ENCODE measurements around the gene NAALADL1.

Gene NAALADL1

DNA sequence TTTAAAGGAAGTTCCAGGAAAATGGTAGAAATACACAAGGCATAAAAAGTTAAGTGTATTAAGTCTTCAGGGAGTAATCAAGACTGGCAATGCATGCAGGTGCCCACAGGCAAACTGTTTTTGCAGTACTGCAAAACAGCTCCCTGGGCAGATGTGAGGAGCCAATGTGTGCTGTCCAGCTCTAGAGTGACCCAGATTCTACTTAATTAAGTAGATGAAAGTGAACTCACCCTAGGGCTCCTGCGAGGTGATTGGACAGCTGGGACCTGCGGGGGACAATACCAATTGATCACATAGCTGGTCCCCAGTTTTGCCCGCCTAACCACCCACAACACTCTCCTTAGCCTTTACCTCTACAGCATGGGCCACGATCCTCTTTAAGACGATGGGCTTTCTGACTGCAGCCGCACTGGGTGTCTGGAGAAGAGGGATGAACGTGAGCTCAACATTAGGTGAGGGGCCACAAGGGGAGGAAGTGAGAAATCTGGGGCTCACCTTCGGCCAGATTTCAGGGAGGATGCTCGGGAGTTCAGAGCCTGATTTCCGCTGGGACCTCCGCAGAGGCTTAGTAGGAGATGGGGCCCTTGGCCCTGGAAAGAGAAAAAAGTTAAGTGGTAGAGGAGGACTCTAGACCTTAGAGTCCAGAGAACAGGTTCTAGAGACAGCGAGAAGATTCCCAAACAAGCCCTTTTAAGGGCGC is 24.9 kb upstream of the NAALADL1 start:
- no peak for DNase-seq

DNA sequence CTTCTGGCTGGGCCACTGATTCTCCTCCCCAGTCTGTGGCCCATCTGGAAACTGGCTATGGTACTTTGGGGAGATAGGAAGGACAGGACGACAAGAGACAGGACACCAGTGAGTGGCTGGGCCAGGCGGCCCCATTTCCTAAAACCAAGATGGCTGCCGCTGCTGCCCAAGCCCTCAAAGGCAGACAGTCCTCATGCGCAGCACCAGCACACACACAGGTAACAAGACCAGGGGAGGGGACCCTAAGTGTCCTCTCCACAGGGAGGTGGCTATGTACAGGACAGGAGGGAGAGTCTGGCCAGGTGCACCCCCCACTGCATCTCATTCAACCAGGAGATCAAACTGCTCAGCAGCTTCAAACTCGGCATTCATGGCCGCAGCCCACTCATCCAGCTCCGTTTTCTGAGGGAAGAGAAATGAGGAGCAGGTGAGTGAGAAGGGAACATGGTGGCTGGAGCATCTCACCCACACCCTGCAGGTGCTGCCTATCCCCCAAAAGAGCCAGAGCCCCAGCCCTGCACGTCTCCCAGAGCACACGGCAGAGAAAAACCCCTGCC is 20.5 kb upstream of the NAALADL1 start:
- no peak for DNase-seq

DNA sequence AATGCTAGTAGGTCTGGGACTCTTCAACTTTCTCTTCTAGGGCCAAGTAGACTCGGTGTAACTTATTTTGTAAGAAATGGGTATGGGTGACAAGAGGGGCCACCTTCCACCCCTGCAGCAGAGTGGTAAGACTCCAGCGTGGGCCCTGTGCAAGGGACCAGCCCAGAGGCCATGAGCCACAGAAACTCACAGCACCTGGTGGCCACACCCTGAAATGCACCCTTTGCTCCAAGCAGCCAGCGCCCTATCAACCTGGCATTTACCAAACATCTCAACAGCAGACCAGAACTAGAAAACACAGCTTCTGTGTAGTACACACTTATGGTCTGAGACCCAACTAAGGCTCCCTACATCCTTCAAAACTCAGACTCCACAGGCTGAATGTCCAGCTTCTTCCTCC is 19.8 kb upstream of the NAALADL1 start:
- peak; percentile 5 for DNase-seq

DNA sequence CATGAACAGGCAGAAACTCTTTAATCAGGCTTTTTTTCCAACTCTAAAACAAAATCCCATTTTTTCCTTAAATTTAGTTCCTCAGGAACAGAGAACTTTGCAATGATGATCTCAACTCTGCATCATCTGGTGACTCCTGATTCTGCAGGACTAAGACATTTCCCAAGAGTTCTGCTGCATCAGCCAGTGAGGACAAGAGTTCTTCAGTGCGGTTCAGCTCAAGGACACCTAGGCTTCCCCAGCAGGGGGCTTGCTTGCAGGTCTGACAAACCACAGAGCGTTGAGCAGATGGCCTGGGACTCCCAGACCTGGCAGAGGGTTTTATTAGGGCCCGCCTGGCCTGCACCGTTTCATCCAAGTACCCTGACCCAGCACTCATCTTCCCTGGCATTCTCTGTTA is 19.1 kb upstream of the NAALADL1 start:
- no peak for DNase-seq

DNA sequence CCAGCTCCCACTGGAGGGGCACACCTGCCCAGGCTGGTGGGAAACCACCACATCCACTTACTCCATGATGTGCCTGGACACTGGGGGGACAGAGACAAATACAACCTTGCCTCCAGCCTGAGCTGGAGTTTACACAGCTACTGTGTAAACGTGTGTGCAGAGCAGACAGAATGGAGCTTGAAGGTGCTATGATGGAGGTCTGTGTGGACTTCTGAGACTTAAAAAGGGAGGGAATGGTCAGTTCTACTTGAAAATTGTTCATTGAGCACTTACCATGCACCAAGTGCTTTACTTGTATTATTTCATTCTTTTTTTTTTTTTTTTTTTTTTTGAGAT is 14.2 kb upstream of the NAALADL1 start:
- no peak for DNase-seq

DNA sequence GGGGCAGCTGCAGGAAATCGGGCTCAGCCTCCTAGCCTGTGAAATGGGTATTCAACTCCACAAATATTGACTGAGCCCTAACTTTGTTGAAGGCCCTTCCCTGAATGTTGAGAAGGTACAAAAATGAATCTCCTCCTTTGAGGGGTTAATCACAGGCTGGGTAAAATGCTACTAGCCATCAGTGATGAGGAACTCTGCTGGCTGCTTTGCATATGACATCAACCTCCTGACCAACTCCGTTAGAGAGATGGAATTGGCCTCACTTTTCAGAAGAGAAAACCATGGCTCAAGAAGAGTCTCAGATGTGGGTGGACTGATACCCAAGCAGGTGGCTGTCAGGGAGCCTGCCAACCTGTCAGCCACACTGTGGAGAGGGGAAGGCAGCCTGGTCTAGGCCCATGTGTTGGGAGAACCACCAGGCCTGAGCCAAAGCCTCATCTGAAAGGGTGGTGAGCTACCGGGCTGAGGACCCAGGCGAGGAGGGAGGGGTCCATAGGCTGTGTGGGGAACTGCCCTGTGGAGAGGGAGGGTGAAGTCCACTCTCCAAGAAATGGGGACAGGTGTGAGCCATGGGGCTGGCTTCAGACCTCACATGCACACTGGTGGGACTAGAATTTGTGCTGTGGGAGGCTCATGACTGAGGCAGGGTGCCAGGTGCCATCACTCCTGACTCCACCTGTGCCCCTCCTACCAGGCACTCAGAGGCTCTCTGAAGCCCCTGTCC is 13.7 kb upstream of the NAALADL1 start:
- no peak for DNase-seq

DNA sequence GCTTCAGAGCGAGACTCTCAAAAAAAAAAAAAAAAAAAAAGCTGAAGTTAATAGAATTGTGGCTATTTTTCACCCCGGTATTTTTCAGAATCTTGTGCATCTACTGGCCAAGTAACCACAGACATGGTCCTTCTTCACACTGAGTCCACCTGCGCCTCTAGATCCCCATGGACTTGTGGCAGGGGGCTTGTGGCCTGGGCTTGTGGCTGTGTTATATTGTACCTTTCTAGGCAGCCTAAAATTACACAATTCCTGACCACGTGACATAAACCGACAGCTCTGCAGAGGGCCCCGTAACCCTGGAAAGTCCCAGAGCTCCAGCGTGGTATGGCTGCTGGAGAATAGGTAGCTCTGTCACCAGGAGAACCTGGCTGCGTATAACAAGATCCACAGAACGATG is 10.9 kb upstream of the NAALADL1 start:
- DNase-seq: no peak

DNA sequence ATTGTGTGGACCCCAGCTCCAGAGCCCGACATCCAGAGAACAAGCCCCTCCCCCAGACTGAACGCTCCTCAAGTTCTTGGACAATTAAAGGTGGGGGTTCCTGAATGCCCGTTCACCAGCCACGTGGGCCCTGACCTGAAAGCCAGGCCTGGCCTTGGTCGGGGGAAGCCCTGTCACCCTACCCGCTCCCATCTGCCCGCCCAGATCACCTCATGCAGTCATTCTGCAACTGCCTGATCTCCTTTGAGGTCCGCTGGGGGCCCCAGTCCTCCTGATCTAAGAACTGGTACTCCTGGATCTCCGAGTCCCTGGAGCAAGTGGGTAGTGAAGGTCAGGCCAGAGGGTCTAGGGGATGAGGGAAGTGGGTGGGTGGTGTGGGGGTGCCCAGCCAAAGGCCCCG is 9.1 kb upstream of the NAALADL1 start:
- DNase-seq: no peak

DNA sequence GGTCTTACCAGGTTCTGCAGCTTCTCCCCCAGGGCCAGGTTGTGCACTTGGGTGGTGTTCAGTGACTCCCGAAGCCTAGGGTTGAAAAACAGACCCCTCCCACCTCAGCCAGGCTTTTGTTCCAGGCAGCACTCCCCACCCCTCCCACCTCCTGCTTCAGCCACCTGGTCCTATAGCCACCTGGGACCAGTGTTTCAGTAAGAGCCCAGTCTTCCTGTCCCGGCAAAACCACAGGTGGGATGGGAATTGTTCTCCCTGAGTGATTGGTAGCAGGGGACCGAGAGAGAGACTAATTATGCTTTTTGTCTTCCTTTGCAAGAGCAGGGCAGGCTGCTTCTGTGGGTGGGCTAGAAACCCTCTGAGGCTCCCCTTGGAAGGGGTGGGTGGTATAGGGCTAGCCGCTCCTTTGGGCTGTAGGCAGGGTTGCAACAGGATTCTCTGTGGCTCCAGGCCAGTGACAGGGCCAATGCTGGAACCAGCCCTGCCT is 8.5 kb upstream of the NAALADL1 start:
- no peak for DNase-seq

DNA sequence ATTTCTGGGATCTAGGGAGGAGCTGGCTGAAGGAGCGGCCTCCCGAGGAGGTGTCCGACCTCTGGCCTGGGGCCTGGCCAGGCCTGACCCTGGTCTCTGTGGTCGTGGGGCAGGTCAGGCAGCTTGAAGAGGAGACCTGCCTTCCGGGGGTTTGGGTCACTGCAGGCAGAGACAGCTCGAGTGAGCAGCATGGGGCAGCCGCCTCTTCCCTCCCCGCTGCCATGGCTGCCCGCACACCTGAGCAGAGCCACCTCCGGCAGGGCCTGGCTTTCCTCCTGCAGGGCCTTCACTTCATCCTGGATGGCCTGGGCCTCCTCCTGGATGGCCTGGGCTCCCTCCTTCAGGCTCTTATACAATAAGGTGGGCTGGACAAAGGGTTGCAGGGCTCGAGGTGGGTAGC is 8.0 kb upstream of the NAALADL1 start:
- no peak for DNase-seq

DNA sequence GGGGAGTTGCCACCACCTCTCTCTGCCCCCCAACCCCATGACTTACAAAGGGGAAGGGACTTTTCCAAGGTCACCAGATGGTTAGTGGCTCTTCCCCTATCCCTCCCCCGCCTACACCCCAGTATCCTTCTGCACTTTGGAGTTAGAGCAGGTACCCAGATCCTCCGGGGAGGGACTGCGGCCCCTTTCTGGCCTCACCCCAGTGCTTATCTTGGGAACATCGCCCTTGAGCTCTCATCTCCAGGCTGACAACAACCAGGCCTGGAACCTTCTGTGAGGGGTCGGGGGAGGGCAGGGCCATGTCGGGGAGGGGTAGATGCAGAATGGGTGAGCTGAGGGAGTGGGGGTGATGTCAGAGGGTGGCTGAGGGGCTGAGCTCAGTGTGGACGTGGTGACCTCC is 7.5 kb upstream of the NAALADL1 start:
- no peak for DNase-seq

DNA sequence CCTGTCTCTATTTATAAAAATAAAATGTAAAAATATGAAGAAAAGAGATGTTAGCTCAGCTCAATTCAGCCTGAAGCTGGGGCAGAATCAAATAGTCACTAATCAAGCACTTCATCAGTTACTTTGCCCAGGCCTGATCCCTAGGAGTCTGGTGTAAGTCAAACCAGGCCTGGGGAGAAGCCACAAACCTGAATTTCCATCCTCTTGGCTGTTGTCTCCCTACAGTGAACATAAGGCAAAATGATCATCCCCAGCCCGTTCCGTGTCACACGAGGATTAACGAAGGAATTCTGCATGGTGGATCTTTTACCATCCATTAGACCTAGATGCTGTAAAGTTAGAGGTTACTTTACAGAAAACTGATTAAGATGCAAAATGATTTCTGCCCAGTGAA is 6.5 kb upstream of the NAALADL1 start:
- no peak for DNase-seq

DNA sequence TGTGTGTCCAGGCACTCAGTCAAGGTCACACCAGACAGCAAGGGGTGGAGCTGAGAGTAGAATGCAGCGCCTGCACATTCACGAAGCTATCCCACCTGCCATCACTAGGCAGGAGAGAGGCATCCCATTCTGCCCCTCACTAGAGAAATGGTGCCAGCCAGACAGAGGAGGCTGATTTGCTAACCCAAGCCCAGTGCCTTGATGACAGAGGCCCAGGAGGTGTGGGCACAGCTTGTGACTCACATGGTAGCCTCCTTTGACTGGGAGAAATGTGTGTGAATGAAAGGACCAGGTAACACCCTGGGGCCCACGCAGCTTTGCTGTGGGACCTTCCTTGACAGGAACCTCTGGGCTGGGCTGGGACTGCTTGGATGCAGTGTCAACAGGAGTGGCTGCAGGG is 5.2 kb upstream of the NAALADL1 start:
- no peak for DNase-seq

DNA sequence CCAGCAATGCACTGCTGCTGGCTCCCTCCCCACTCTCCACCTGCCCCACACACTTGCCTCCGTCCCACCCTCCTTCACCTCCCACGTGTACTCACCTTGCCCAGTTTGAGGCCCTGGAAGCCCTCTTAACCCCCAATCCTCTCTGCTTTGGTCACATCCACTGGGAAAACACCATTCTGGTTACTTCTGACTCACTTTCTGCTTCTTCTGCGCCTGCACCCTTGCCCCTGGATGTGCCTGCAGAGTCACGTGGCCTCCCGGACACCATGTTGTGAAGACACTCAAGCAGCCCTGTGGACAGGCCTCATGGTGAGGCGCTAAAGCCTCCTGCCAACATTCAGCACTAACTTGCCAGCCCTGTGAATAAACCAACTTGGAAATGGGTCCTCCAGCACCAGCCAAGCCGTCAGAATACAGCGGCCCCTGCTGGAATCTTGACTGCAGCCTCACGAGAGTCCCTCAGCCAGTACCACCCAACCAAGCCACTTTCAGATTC is 2.6 kb upstream of the NAALADL1 start:
- DNase-seq: peak; percentile 9

DNA sequence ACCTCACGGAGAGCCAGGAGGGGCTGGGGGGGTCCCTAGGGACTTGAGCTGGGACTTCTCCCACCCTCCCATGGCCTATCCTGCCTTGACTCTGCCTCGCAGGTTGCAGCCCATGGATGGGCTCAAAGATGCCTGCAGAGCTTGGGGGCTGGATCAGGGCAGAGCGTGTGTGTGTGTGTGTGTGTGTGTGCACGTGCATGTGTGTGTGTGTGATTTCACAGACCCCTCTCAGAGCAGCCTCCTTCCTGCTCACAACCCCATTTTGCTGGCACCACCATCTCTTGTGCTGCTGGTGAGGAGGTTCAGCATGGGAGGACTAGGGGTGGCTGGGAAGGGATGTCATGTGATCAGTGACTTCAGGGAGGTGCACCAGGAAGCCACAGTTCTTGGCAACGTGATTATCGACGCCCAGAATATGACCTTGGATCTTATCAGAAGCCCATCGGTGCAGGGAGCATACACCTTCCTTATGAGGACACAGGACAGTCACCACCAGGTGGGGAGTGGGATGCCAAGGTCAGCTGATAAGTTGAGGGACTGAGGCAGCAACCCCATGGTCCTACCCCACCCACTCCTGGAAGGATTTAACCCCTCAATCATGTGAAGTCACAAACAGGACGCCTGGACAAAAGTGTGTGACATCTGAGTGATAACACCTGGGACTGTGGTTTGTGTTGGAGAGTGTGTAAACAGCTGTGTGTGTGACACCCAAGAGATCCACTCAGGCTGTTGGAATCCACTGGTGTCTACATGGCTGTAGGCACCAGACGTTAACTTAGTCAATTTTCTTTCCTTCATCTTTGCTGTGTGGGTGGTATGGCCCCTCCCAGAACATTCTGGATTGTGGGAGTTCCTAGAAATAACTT is 1.8 kb upstream of the NAALADL1 start:
- DNase-seq: no peak

DNA sequence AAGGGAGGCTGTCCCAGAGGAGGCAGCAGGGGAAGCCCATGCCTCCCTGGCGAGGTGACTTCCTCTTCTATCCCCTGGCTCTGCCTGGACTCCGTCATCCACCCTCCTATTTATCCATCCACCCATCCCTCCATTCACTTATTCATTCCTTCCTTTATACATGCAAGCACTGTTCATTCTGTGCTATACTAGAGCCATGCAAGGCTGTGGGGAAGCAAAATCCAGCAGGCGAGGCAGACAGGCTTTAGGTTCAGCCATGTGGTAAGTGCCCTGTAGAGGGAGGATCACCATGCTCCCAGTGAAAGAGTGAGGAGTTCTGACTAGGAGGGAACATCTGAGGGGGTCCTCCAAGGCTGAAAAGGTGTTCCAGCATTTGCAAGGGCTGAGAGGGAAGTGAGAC is 1.2 kb upstream of the NAALADL1 start:
- DNase-seq: no peak

DNA sequence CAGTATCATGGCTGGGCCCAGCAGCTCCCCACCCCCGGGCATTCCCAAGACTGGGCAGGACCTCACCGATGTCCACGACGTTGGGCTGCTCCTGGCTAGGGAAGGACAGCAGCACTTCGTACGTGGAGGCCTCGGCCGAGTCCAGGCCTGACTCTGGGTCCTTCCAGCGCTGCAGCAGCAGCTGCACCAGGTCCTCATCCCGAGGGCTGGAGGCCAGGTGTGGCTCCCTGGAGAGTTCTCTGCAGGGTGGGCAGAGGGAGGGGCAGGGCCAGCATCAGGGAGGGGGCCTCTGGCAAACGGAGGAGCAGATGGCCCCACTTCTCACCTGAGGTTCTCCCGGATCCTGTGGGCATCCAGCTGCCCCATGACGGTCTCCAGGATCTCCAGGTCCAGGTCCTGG is 341 bp downstream of the NAALADL1 start:
- no peak for DNase-seq

DNA sequence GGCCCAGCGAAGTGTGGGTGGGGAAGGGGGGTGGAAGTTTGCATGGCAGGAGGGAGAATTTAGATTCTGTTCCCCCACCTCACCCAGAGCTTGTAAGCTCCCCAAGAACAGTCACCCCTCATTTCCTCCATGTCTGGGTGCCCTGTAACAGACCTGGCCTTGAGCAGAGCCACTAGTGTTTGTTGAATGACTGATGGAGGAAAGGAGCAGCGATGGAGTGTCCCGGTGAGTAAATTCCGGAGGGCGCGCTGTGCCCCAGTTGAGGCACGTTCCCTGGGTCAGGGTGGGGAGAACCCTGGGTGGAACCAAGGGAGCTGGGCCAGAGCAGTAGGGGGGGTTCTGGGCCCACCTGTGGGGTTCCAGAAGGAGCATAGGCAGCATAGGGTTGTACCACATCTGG is 827 bp downstream of the NAALADL1 start:
- no peak for DNase-seq

DNA sequence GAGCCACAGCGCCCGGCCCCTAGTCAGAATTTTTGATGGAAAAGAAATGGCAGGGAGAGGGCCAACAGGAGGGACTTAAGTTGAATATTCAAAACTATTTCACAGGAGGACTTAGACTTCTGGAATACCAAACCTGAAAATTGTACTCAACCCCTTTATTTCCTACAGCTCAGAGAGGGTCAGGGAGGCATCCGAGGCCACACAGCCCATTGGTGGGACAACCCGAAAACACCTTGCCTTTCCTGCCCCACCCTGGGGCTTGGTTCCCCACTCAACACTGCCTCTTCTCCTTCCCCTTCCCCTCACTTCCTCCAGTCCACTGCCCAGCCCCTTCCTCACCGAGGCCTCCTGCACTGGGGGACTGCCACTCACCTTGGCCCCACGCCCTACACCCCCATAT is 1.4 kb downstream of the NAALADL1 start:
- DNase-seq: no peak

DNA sequence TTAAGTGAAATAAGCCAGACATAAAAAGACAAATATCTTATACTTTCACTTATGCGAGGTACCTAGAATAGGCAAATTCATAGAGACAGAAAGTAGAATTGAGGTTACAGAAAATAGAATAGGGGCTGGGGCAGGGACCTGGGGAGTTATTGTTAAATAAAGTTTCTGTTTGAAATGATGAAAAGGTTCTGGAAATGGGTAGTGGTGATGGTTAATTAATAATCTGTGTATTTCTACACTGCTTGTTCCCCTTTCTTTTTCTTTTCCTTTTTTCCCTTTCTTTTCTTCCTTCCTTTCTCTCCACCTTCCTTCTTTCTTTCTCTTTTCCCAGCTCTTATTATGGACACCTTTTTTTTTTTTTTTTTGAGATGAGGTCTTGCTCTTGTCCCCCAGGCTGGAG is 2.8 kb downstream of the NAALADL1 start:
- no peak for DNase-seq

DNA sequence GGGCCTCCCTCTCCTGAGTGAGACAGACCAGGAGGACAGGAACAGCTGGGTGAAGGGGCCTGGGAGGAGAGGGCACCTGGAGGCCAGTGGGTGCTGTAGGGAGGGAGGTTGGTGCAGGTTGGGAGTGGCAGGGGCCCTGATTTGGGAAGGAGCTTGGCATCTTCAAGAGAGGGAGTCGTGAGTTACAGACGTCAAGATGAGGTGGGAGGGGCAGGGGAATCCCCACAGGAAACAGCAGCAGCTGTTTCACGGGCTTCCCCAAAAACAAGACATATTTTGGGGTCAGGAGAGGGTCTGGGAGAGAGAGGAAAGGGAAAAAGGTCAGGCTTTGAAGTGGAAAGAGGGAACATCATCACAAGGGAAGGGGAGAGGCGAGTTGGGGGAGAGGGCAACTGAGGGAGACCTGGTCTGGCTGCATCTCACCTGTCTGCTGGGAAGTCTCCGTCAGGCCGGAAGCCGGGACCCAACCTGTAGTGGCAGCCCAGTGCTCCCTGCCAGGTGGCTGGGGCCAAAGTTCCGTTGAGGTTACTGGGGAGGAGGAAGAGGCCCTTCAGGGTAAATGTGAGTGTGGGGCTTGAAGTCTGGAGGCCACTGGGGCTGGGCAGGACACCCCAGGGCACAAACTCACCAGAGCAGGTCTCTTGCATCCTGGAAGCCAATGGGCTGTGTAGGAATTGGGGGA is 4.4 kb downstream of the NAALADL1 start:
- DNase-seq: no peak

DNA sequence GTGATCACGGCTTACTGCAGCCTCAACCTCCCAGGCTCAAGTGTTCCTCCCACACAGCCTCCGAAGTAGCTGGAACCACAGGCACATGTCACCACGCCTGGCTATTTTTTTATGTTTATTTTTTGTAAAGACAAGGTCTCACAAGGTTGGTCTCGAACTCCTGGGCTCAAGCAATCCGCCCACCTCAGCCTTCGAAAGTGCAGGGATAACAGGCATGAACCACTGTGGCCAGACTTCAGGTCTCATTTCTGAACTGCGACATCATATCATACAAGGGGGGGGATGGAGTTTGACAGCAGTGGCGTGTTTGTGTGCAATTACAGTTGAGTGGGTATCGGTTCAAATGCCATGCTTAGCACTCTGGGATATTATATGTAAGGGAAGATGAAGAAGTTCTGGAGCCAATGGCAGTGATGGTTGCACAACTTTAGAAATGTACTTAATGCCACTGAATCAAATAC is 6.9 kb downstream of the NAALADL1 start:
- DNase-seq: no peak

All from fibroblast of skin of back (primary cell).